ENCODE results near the gene SLC22A3.
"Not testable (repeated sequence)": the region's sequence is repeated elsewhere in the genome, so short reads cannot be mapped to it uniquely, and the experiment has no call there.

The SLC22A3 gene

DNA sequence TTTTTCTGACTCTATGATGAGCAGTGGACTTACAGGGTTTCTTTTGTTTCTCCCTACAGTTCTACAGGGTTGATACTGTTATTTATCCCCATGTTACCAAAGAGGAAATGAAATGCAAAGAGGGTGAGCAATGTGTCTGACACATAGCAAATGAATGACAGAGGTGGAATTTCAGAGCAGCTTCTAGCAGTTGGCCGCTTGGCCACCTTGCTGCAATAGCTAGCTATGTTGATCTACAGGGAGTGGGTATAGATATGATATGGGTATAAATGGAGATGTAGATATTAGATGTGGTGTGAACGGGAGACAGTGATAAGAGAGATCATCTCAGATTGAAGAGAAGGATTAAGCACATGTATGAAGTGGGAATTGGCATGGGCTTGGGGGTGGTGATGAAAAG, 10.9 kb upstream of the SLC22A3 start:
- no peak for DNase-seq

DNA sequence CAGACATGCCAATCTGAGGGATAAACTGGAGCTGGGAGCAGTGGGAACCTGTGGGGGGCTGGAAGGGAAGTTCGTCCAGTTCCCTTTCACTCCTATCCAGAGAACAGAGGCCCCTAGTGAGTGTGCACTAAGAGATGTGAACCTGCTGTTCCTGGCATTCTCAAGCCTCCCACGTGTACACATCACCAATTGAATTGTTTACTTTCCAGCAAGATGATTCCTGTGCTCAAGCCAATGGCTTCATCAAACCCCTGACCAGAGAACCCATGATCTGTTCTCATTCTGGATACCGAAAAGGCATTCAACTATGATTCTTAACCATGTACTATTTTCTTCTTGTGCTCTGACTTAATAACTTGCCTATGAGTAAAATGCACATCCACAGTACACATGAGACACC, 10.2 kb upstream of the SLC22A3 start:
- DNase-seq = no peak

DNA sequence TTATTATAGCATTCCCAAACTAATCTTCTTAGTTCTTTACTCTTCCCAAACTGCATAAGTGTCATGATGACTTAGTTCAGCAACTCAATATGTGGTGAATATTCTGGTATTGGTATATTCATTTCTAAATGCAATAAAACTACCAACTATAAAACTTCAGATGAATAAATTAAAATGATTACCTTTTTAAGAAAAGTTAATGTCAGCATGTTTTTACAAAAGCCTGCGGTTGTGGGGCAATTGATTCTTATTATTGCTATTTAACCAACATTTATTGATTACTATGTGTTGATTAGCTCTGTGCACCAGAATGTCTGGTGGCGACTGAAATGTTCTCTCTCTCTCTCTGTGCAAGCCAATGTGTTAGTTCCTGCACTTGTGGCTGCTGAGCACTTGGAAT, 5.0 kb upstream of the SLC22A3 start:
- no peak for DNase-seq

DNA sequence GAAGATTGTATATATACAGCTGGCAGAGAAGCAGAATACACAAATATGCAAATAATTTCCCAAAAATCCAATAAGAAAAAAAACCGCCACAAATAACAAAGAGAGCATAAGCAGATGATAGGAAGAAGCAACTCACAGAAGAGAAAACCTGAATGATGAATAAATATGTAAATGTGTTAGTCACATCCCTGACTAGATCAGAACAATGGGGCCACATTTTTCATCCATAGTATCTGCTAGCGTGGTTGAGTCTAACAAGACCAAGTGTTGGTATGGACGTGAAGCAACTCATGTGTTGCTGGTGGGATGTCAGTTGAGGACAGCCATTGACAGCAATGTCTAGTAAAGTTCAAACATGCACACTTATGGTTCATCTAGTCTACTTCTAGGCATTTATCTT, 3.9 kb upstream of the SLC22A3 start:
- no peak for DNase-seq

DNA sequence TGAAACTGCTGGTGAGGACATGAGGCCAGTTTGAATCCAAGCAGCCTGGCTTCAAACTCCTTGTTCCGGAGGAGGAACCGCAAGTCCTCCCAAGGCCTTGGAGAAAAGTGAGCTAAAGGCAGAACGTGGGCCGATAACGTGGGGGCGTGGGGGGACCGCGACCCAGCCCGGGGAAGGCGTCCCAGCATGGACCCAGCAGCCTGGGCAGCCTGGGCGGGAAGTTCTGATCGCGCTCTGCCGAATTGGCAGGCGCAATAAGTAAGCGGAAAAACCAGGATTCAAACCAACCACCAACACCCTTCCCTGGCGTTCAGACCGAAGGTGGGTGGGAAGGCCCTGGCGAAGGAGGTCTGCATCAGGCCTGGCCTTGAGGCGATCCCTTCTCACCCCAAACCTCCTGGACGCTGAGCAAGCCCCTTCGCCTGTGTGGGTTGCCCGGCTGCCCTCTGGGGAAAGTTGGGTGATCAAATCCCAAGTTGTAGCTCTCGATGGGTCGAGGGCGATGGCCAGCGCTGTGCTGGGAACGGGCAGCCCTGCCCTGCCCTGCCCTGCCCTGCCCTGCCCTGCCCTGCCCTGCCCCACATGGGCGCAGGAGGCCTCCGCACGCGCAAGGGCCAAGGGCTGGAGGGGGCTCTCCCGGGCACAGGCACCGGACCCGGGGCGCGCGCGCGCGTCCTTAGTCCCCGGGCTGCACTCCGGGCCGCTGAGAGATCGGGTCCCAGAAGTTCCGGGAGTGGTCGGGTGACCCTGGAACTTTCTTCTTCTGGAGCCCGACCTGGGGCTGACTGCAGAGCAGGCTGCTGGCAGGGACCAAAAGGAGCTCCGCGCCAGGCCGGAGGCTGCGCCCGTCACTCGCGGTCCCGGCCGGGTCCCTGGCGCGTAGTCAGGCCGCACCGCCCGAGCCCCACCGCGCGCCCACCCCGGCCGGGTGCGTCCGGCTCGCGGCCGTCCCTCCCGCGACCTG, 637 bp upstream of the SLC22A3 start:
- no peak for DNase-seq

DNA sequence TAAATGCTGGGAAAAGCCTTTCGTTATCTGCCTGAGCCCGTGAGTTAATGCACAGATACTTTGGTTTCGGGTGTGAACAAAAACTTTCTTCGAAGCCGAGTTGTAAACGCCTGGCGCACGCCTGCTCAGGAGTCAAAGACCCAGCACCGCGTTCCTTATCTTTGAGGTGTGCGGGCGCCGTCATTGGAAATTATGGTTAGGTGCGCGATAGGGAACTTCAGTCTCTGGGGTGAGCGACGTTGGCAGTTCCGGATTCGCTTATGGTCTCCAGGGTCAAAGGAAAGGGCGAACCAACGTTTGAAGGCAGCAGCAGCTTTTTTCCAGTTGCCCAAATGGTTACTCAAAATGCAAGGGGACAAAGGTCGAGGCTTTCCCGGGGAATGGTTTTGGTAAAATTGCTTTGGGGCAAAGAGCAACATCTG, 853 bp downstream of the SLC22A3 start:
- DNase-seq = no peak

DNA sequence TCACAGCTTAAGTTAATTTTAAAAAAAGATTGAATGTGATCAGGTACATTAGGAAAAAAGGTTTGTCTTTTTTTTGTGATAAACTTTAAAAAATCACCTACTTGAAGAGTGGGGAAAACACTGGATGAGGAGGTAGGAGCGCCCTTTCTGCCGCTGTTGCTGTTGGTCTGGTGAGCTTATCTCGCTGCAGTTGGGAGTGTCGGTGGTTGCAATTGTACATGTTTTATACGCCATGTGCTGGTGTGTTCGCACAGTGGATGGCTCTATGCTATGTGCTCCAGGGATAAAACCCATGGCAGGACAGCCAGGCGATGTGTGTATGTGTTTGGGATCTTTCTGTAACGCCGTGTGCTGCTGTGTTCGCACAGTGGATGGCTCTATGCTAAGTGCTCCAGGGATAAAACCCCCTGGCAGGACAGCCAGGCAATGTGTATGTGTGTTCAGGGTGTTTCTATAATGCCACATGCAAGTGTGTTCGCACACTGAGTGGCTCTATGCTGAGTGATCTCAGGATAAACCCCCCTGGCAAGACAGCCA, 1.7 kb downstream of the SLC22A3 start:
- no peak for DNase-seq

DNA sequence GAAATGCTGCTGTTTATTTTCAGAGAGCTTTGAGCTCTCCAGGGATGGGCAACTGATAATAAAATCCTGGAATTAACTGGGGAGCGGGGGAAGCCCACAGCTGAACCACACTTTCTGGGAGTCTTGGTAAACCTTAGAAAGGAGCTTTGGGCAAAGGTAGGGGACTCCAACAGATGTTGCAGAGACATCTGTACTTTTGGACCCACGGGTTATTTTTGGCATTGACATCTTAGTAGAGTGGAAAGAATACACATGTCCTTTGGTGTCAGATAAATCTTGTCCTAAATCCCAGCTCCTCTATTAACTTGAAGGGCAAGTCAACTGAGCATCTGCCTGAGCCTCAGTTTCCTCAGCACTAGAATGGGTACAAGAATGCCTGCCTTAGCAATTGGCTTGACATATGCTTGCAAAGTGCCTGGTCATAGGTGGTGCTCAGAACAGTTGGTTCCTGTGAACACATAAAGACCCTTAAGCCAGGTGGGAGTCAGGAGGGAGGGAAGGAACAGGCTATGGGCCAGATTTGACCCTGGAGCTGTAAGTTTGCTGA, 5.8 kb downstream of the SLC22A3 start:
- no peak for DNase-seq

DNA sequence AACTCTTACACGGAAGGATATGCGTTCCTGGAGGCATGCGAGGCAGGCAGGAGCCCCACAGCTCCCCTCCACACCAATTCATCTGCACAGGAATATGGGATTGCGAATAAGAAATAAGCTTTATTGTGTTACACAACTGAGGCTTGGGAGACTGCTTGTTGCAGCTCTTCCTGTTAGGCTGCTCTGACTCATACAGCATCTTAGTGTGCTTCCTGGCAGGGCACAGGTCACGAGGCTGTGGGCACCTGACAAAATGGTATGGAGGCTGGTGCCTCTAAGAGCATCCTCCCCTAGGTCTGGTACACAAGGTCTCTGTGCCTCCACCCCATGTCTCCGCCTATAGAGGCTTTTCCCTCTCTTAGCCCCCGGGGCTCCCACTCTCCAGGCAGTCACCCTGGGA, 6.8 kb downstream of the SLC22A3 start:
- DNase-seq = no peak

DNA sequence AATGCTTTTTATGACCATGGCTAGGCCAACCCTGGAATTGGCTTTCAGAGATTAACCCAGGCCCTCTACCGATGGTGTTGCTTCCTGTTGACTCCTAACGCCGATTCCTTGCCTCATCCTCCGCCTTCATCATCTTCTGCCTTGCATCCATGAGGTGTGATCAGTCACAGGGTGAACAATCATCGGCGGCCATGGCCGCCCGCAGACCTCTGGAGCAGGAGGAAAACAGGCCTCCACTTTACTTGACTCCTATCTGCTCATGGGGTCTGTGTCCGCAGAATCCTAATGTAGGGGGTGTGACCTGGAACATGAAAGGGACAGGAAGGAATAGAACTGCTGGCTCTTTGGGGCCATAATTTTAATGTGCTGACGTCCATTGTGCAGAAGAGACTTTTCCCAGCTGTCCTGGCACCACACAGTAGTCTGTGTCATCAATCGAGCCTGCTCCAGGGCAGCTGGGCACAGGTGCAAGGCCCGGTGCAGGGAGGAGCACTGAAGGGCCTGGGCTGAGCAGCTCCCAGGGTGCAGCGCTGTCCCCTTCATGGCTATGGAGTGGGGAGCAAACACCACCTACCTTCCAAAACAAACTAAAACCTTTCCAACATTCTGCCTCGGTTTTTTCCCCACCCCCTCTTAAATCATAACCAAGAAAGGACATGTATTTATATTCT, 8.0 kb downstream of the SLC22A3 start:
- no peak for DNase-seq

DNA sequence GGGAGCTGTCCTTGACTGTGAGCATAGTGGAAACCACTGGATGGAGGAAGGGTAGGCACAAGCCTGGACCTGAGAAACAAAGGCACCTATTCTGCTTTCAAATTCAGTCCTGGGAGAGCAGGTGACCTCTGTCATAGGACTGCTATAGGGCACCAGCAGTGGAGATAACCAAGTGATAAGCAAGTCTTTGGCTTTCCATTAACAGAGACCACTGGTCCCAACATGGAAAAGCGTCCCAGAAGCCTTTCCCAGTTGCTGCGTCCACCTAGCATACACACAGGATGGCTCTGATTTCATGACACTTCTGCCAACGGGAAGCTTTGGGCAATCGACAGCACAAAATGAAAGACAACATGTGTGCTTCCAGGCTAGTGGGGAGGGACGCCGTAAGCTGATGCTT, 8.9 kb downstream of the SLC22A3 start:
- no peak for DNase-seq

DNA sequence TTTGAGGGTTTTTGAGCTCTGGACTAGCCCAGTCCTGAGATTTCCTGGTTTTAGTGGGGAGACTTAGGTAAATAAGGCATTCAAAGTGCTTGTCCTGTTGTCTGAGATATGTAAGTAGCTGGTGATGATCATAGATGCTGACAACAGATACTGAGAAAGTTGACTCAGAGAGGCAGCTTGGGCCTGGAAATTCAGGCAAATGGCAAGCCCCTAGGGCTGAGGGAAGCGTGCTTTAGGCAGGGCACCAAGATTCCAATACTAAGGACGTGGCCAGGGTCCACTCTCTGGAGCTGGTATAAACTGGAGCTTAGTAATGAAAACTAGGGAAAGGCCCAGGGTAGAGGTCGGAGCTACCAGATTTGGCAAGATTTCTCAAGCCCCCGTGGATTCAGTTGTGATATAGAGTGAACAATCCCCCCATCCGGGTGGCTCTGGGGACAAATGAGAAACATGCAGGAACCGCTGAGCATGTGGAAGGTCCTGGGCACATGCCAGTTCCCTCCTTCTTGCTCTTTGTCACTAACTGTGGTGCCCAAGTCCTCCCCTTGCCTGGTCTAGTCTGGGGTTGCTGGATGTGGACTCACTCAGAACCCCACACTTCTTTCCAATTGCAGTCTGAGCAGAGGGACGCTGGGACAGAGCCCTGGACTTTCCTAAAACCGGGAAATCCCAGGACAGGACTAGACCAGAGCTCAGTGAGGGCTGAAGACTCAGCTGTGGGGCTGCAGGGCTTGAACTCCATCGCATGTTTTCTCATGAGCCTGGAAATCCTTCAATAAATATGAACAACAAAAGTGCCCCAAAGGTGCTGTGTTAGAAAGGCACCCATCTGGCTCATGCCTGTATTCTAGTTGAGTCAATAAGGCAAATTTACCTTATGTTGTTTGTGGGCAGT, 10.3 kb downstream of the SLC22A3 start:
- DNase-seq = no peak

DNA sequence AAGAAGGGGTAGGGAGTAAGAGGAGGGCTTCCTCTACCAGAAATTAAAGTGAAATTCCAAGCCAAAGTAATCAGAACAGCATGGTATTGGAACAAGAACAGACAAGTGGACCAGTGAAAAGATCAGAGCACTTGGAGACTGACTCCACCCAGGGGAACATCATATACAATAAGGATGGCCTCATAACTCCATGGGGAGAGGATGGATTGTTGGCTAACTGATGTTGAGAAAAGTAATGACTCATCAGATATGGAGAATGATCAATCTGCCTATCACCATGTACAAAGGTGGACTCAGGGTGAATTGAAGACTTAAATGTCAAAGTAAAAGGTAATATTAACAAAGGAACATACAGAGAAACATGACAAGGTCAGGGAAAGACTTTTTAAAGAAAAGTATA, 12.8 kb downstream of the SLC22A3 start:
- DNase-seq = no peak

DNA sequence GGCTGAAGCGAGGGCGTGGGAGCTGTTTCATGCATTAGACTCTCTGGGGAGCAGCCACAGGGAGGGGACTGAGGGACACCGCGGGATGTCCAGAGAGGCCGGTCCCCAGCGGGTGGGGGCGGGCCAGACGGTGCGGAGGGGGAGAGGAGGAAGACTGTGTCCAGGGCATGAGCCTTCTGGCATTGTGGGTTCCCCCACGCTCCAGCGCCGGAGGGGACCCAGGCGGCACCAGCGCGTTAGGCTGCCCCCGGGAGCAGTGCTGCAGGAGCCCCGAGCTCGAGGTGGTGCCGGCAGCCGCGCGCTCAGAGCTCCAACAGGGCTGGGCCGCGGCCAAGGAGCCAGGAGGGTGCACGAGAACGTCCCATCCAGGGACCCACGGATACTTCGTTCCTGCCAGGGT, 14.4 kb downstream of the SLC22A3 start:
- DNase-seq = no peak

DNA sequence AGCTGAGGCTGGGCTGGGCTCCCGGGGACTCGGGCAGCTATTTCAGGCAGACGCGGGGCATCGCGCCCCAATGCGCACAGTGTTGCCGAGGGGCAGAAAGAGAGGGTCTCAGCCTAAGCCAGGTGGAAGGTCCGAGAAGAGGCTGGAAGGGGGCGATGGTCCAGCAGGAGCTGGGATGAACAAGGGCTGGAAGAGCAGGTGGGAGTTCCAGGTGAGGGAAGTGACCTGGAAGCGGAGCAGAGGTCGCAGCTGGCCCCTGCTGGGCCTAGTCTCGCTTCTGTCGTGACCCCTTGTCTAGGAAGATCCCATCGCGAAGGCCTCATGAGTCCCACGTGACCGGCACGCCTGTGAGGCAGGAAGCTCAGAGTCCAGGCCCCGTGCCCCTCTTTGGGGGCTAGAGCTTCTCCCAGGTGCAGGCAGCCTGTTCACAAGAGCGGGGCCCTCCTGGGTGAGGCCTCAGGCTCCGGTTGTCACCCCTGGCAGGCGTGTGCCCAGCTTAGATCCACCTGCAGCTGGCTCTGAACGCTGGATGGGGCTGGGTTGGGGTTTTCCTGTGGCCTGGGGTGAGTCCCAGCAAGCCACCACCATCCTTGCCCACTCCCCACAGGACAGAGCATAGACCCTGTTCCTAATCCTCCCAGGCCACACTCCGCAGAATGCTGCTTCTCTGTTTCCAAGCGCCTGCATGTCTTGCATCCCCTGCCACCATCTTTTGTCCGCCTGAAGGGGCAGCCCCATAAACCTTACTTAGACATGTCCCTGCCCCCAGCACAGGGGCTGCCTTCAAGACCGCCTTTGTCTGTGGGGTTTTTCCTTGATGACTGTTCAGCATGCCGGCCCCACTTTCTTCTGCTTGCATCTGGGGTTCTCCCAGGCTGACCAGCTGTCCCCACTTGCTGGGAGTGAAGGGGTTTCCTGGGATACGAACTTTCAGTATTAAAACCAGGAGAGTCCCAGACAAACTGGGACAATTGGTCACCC, 15.1 kb downstream of the SLC22A3 start:
- no peak for DNase-seq

DNA sequence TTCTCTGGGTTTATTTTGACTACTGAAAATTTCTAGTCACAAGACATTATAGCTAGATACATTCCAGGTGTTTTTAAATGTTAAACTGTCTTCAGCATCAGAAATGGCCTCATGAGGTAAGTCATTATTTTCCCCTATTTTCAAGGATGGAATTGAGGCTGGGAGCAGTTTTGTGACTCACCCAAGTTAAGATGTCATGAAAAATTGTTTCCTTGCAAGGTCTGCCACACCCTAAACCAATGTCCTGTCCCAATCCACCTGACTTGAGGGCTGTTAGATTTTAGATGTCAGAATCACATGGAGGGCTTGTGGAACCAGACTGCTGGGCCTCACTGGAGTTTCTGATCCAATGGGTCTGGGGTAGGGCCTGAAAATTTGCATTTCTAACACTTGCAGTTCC, 16.9 kb downstream of the SLC22A3 start:
- no peak for DNase-seq

DNA sequence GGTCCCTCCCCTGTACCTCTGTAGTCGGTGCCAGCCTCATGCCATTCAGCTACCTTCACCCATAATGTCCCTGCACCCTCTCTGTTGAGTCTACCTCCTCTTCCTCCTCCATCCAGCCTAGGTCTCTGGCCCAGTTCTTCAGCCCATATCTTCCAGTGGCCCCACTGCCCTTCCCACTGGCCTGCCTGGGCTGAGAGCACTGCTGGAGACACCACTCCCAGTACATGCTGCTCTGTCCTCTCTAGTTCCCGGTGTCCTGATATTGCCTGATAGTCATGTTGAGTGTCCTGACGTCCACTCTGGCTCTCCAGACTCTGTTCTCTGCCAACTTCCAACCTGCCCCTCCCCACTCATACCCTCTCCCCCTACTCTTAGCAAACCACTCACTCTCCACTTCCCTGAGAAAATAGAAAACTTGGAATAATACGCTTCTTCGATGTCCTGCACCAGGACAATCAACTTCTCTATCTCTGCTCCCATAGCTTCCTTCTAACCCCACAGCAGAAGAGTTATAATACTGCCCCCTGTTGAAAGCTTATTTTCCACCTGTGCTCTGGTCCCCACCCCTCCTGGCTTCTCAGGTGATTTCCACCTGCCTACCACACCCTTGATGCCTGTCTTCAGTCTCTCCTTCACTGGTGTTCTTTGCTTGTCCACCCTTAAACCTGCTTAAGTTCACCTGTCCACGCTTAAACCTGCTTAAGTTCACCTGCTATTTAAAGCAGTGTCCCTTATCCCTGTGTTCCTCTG, 19.8 kb downstream of the SLC22A3 start:
- no peak for DNase-seq

DNA sequence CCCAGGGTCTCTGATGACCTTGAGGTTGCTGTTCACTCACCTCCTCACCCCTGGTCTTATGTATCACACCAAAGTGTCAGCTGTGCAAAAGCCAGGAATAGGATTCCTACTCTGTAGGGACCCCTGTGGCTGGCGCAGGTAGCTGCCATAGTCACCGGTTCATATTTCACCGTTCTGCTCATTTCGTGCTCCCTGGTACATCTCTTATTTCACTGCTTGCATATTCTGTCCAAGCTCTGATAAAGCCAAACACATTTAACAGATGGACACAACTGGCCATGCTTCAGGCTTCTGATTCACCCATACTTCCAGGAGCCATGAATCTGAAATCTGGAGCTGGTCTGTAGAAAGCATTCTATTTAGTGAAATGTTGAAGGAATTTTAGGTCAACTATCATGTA, 20.5 kb downstream of the SLC22A3 start:
- no peak for DNase-seq

DNA sequence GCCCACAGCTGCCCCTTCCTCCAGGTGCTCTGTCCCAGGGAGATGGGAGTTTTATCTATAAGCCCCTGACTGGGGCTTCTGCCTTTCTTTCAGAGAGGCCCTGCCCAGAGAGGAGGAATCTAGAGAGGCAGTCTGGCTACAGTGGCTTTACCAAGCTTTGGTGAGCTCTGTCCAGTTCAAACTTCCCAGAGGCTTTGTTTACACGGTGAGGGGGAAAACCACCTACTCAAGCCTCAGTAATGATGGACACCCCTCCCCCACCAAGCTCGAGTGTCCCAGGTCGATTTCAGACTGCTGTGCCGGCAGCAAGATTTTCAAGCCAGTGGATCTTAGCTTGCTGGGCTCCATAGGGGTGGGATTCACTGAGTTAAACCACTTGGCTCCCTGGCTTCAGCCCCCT, 25.4 kb downstream of the SLC22A3 start:
- DNase-seq = not testable (repeated sequence)

DNA sequence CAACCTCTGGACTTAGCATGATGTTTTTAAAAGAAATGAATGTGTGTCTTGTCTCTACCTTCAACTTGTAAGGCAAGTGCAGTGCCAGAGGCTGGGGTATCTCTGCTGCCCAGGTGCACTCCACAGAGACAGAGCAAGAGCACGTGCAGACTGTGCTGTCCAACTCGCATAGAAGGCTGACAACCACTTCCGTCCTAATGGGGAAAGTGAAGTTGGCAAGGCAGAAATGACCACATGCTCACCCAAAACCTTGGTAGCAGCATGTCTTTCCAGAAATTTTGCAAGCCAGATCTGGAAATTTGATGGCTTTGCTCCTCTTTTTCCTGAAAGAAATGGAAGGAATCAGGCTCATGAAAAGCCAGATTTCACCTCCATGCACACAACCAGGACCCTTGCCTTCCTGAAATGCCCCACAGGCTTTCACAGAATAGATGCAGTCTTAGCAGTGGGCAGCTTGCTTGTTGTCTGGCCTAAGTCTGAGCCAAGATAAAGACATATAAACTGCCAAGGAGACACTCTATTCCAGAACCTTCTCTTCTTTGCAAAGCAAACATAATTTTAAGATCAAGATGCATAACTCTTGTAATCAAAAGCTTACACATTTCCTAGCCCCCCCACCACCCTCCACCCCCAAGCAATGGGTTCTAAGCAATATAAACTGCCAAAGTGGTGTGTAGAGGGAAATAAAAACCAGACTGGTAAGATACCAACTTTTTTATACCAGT, 26.8 kb downstream of the SLC22A3 start:
- no peak for DNase-seq
